HepG2 (cell line): ENCODE results near the gene FGFBP1. TPM values are rescaled to one million over a fixed set of nuclear protein-coding genes. Genes with fewer than 3 reads are reported as not detected.

Experiments used
- ATAC-seq: fragments of 200-7000 bp; cut with Tn5 transposase; 3 replicates; pipeline ENCODE4 v1.9.1; 2020; ENCODE audit warnings: mild to moderate bottlenecking, moderate library complexity
- BruUV-seq: library from RNA; stranded (reverse); fragments of 400-500 nt; replicated peaks from 2 replicates; lab custom pipeline; 2021; lab: Mats Ljungman, UMichigan
- CTCF ChIA-PET: fragments of 300-600 bp; formaldehyde crosslinking; extraction: SDS; loops from one replicate; lab custom pipeline; 2021; ENCODE audit warnings: low total read pairs, inconsistent platforms, low intra/inter-chr PET ratio; lab: Yijun Ruan, JAX
- POLR2A ChIA-PET: fragments of 350-600 bp; sonication (Branson Sonifier 250); formaldehyde crosslinking; loops from one replicate; lab custom pipeline; 2020; ENCODE audit warnings: antibody characterized with exemption, inconsistent platforms; lab: Yijun Ruan, JAX
- DNase-seq: peaks from one replicate; pipeline ENCODE4 v3.0.0-alpha.2; 2015; ENCODE audit warnings: low spot score
- FAIRE-seq: peaks from 3 replicates; lab custom pipeline; 2011; peaks lifted over from hg19 to GRCh38; lab: Jason Lieb, UNC
- H2AFZ ChIP-seq: one replicate; pipeline ENCODE4 v1.6.1; 2011; ENCODE audit warnings: low read length, inconsistent platforms
- H3K27ac ChIP-seq: fragments of 300-600 bp; 3 replicates; pipeline ENCODE4 v1.8.0; 2011; ENCODE audit warnings: mixed run types, mild to moderate bottlenecking, mixed read lengths, low read length, inconsistent platforms; ENCODE audit not compliant: insufficient read depth; ENCODE audit errors: extremely low read length
- H3K27me3 ChIP-seq, 2 experiments: fragments of 200-600 bp in 1 of 2; 2 replicates in 1 of 2; 3 replicates in 1 of 2; pipeline versions ENCODE4 v1.6.0 to v1.8.0; 2011; ENCODE audit warnings: low read length in 2 of 2, mild to moderate bottlenecking in 2 of 2, moderate library complexity in 2 of 2, inconsistent platforms in 1 of 2; ENCODE audit not compliant: insufficient read depth in 2 of 2, control insufficient read depth in 1 of 2
- H3K36me3 ChIP-seq, 2 experiments: fragments of 200-600 bp in 1 of 2; replicated peaks in 1 of 2; 2 replicates in 1 of 2; 3 replicates in 1 of 2; pipeline versions ENCODE4 v1.5.1 to v1.8.0; 2011; ENCODE audit warnings: low read length in 2 of 2, inconsistent platforms in 1 of 2; ENCODE audit not compliant: insufficient read depth in 2 of 2, control insufficient read depth in 1 of 2
- H3K4me1 ChIP-seq: 2 replicates; pipeline ENCODE4 v1.5.1; 2012; ENCODE audit warnings: low read length, inconsistent platforms; ENCODE audit not compliant: insufficient read depth
- H3K4me2 ChIP-seq: 2 replicates; pipeline ENCODE4 v1.6.0; 2011; ENCODE audit warnings: low read depth, low read length, inconsistent platforms
- H3K4me3 ChIP-seq, 3 experiments: fragments of 200-600 bp in 1 of 3; sonication (generic), shearing (Covaris generic) in 1 of 3; replicated peaks in 1 of 3; 2 replicates each; pipeline ENCODE4 v1.5.1; 2011 to 2016; ENCODE audit warnings: low read length in 3 of 3, inconsistent platforms in 2 of 3, low read depth in 2 of 3, mild to moderate bottlenecking in 2 of 3, control low read depth in 1 of 3, mixed read lengths in 1 of 3; ENCODE audit not compliant: insufficient read depth in 1 of 3
- H3K79me2 ChIP-seq: one replicate; pipeline ENCODE4 v1.6.1; 2011; ENCODE audit warnings: low read length, inconsistent platforms; ENCODE audit not compliant: insufficient read depth
- H3K9ac ChIP-seq: 2 replicates; pipeline ENCODE4 v1.6.0; 2011; ENCODE audit warnings: mild to moderate bottlenecking, low read depth, low read length, inconsistent platforms; ENCODE audit not compliant: insufficient read depth
- H3K9me3 ChIP-seq: 2 replicates; pipeline ENCODE4 v1.5.1; 2012; ENCODE audit warnings: mild to moderate bottlenecking, low read length
- H4K20me1 ChIP-seq: 2 replicates; pipeline ENCODE4 v1.6.0; 2011; ENCODE audit warnings: inconsistent platforms, mild to moderate bottlenecking, low read length, moderate library complexity; ENCODE audit not compliant: insufficient read depth
- ARNT2 ChIP-seq: sonication (generic); formaldehyde crosslinking; IDR thresholded peaks from 2 replicates; pipeline ENCODE4 v1.8.0; 2022; ENCODE audit warnings: mild to moderate bottlenecking, low read depth, missing genetic modification reagents, moderate library complexity
- ASH2L ChIP-seq: fragments of 300-600, 200-600 bp; sonication (generic); IDR thresholded peaks from 2 replicates; pipeline ENCODE4 v1.7.0; 2017; ENCODE audit warnings: low read depth, mild to moderate bottlenecking, moderate library complexity, mixed read lengths, low read length; ENCODE audit not compliant: insufficient read length
- FOXO1 ChIP-seq: sonication (generic); formaldehyde crosslinking; IDR thresholded peaks from 2 replicates; pipeline ENCODE4 v1.4.0; 2020; ENCODE audit warnings: missing genetic modification reagents
- FOXP4 ChIP-seq: sonication (generic); formaldehyde crosslinking; IDR thresholded peaks from 2 replicates; pipeline ENCODE4 v1.4.0; 2020; ENCODE audit warnings: missing genetic modification reagents
- GMEB1 ChIP-seq: sonication (generic); formaldehyde crosslinking; IDR thresholded peaks from 2 replicates; pipeline ENCODE4 v1.5.1; 2020; ENCODE audit warnings: missing genetic modification reagents, mild to moderate bottlenecking, borderline replicate concordance
- HOXA5 ChIP-seq: sonication (generic); formaldehyde crosslinking; IDR thresholded peaks from 2 replicates; pipeline ENCODE4 v1.4.0; 2020; ENCODE audit warnings: missing genetic modification reagents
- MEIS1 ChIP-seq: sonication (generic); formaldehyde crosslinking; IDR thresholded peaks from 2 replicates; pipeline ENCODE4 v1.9.0; 2021; ENCODE audit warnings: mild to moderate bottlenecking, missing genetic modification reagents, moderate library complexity, borderline replicate concordance
- NCOA5 ChIP-seq: sonication (generic); formaldehyde crosslinking; IDR thresholded peaks from 2 replicates; pipeline ENCODE4 v1.4.0; 2020; ENCODE audit warnings: missing genetic modification reagents
- SETDB1 ChIP-seq: sonication (generic); formaldehyde crosslinking; IDR thresholded peaks from 2 replicates; pipeline ENCODE4 v1.5.1; 2020; ENCODE audit warnings: missing genetic modification reagents, mild to moderate bottlenecking, borderline replicate concordance
- ZBTB1 ChIP-seq: sonication (generic); formaldehyde crosslinking; IDR thresholded peaks from 2 replicates; pipeline ENCODE4 v1.4.0; 2020; ENCODE audit warnings: missing genetic modification reagents, borderline replicate concordance
- ZBTB42 ChIP-seq: sonication (generic); formaldehyde crosslinking; IDR thresholded peaks from 2 replicates; pipeline ENCODE4 v1.5.0; 2020; ENCODE audit warnings: mild to moderate bottlenecking, missing genetic modification reagents
- ZNF101 ChIP-seq: sonication (generic); formaldehyde crosslinking; IDR thresholded peaks from 2 replicates; pipeline ENCODE4 v1.4.0; 2020; ENCODE audit warnings: mild to moderate bottlenecking, low read depth, missing genetic modification reagents, borderline replicate concordance
- ZNF225 ChIP-seq: sonication (generic); formaldehyde crosslinking; IDR thresholded peaks from 2 replicates; pipeline ENCODE4 v1.4.0; 2020; ENCODE audit warnings: mild to moderate bottlenecking, missing genetic modification reagents
- ZNF235 ChIP-seq: sonication (generic); formaldehyde crosslinking; IDR thresholded peaks from 2 replicates; pipeline ENCODE4 v1.8.1; 2023; ENCODE audit warnings: mild to moderate bottlenecking, missing genetic modification reagents, borderline replicate concordance
- ZSCAN31 ChIP-seq: sonication (generic); formaldehyde crosslinking; IDR thresholded peaks from 2 replicates; pipeline ENCODE4 v1.5.0; 2020; ENCODE audit warnings: low read depth, mild to moderate bottlenecking, missing genetic modification reagents
- WGBS: methylation state at CpG from one replicate; pipeline ENCODE4 v1.1.6; 2017; ENCODE audit warnings: low lambda C conversion rate; 5-methylcytosine and 5-hydroxymethylcytosine counted together
- in situ Hi-C: cut with HindIII; loops from 2 replicates; pipeline ENCODE4 v1.10.0; 2017; ENCODE audit warnings: low pct_unique_long_range_greater_than_20kb; ENCODE audit not compliant: extremely low pct_ligation_motif_present
- intact Hi-C: fragments of 100-400 bp; cut with micrococcal nuclease; formaldehyde crosslinking; loops from one replicate; pipeline ENCODE4 v1.10.0; 2022; ENCODE audit not compliant: unreplicated experiment
- polyA plus RNA-seq, 8 experiments: library from polyadenylated mRNA; depleted of rRNA in 3 of 8; stranded (reverse) in 7 of 8; unstranded in 1 of 8; fragments of >200 nt; fragmentation: Illumina TruSeq in 4 of 8; extraction: Trizol in 4 of 8; gene quantifications; 2 replicates each; pipeline versions ENCODE4 v1.2.1 to v1.2.3, GENCODE V29; 2011 to 2016; ENCODE audit warnings: low read depth in 4 of 8, missing spikeins in 1 of 8, mixed read lengths in 1 of 8; ENCODE audit not compliant: insufficient read depth in 1 of 8
- total RNA-seq, 5 experiments: library from RNA; depleted of rRNA; stranded (reverse); fragments of >200 nt; fragmentation: Illumina TruSeq; extraction: Trizol; gene quantifications; 2 replicates each; pipeline ENCODE4 v1.2.3, GENCODE V29; 2016; ENCODE audit warnings: low read depth in 1 of 5
- TF ChIP-seq, protein P1 (sequence below): sonication (generic); formaldehyde crosslinking; IDR thresholded peaks from 2 replicates; pipeline ENCODE4 v1.8.0; 2022; ENCODE audit warnings: mild to moderate bottlenecking, missing genetic modification reagents, borderline replicate concordance
- TF ChIP-seq, protein P2 (sequence below): conservative IDR thresholded peaks from 2 replicates; pipeline ENCODE4 v1.6.1; 2018; ENCODE audit warnings: missing genetic modification reagents

Gene FGFBP1
- total and polyA plus RNA-seq, 2 of the 13 experiments (the other 11 are each of a cell fraction or from before 2014, with no cell fraction given): not detected

DNA sequence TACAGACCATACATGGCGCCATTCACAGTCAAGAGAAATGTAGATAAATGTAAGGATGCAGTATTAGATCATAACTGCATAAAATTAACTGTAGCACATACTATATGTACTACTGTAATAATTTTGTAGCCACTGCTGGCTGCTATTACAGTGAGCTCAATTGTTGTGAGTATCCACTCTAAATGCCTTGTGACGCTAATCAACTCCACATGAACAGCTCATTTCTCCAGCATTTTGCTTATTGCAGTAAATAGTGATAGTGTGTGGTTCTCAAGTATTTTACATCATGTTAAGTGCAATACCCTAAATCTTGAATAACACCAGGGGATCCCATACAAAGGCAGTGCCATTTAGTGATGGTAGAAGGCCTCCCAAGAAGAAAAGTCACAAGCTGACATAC is 21.2 kb downstream of the FGFBP1 start:
- DNase-seq (no peak), ATAC-seq (no peak), FAIRE-seq (no peak)
- no peaks in the 10 kb centered on the region for H3K79me2 ChIP-seq
- no peaks in the 10 kb centered on the region for H4K20me1 ChIP-seq
- H3K27ac ChIP-seq: no peak overlapping the region
- intact Hi-C loops (no loop called here), in situ Hi-C loops (no loop called here)
- no peaks in the 10 kb centered on the region for H3K36me3 ChIP-seq
- H2AFZ ChIP-seq: no peak overlapping the region
- H3K4me3 ChIP-seq: no peak overlapping the region
- no peaks in the 10 kb centered on the region for H3K4me1 ChIP-seq
- ChIA-PET CTCF (no interaction called here), POLR2A (no interaction called here)
- H3K9ac ChIP-seq: no peak overlapping the region
- no peak for TF ChIP-seq ZBTB42 (CRISPR knock-in tag)
- no peak for TF ChIP-seq GMEB1 (CRISPR knock-in tag)
- TF ChIP-seq ZNF235 (CRISPR knock-in tag): no peak
- TF ChIP-seq SETDB1 (CRISPR knock-in tag): no peak
- no peak for TF ChIP-seq ASH2L
- TF ChIP-seq, protein P1, sequence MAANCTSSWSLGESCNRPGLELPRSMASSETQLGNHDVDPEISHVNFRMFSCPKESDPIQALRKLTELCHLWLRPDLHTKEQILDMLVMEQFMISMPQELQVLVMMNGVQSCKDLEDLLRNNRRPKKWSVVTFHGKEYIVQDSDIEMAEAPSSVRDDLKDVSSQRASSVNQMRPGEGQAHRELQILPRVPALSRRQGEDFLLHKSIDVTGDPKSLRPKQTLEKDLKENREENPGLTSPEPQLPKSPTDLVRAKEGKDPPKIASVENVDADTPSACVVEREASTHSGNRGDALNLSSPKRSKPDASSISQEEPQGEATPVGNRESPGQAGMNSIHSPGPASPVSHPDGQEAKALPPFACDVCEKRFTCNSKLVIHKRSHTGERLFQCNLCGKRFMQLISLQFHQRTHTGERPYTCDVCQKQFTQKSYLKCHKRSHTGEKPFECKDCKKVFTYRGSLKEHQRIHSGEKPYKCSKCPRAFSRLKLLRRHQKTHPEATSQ: no peak
- no peak for TF ChIP-seq ZSCAN31 (CRISPR knock-in tag)
- TF ChIP-seq MEIS1 (CRISPR knock-in tag): no peak
- no peak for TF ChIP-seq ARNT2
- TF ChIP-seq FOXO1 (CRISPR knock-in tag): no peak
- no peak for TF ChIP-seq ZBTB1 (CRISPR knock-in tag)
- TF ChIP-seq ZNF101 (CRISPR knock-in tag): no peak
- TF ChIP-seq, protein P2, sequence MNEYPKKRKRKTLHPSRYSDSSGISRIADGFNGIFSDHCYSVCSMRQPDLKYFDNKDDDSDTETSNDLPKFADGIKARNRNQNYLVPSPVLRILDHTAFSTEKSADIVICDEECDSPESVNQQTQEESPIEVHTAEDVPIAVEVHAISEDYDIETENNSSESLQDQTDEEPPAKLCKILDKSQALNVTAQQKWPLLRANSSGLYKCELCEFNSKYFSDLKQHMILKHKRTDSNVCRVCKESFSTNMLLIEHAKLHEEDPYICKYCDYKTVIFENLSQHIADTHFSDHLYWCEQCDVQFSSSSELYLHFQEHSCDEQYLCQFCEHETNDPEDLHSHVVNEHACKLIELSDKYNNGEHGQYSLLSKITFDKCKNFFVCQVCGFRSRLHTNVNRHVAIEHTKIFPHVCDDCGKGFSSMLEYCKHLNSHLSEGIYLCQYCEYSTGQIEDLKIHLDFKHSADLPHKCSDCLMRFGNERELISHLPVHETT (CRISPR knock-in tag): no peak
- TF ChIP-seq ZNF225 (CRISPR knock-in tag): no peak
- TF ChIP-seq FOXP4 (CRISPR knock-in tag): no peak
- TF ChIP-seq NCOA5 (CRISPR knock-in tag): no peak
- no peak for TF ChIP-seq HOXA5 (CRISPR knock-in tag)
- H3K9me3 ChIP-seq: no peaks in the 10 kb centered on the region
- no peak overlapping the region for H3K4me2 ChIP-seq
- WGBS: 1% methylated on average over 2 of the region's 2 CpGs
- peaks cover 0 to 11% of the 10 kb centered on the region in 2 experiments; a peak in 2 of 5 replicates for H3K27me3 ChIP-seq
- BruUV-seq: no TSS peak
